Middle frontal gyrus (tissue), 1 donor: Measurements from ENCODE around the gene PMFBP1.

Source experiments
- DNase-seq: peaks from one replicate; pipeline ENCODE4 v3.0.0-alpha.2; 2015; ENCODE audit warnings: low spot score; ENCODE audit errors: extremely low spot score

PMFBP1 gene

GRCh38 chr16:72172105-72173034 is at the start of gene PMFBP1:
TSS of gene PMFBP1 (minus strand) at chr16:72172155. CDS start at chr16:72171208, 947 bp downstream.
- DNase-seq = no peak

GRCh38 chr16:72221630-72222024 is 49.7 kb upstream of the PMFBP1 start:
- no peak for DNase-seq

- DNase-seq = no peak
Measured at GRCh38 chr16:72220875-72221629, 49.1 kb upstream of the PMFBP1 start.

GRCh38 chr16:72219282-72219681 is 47.3 kb upstream of the PMFBP1 start:
- no peak for DNase-seq

GRCh38 chr16:72216767-72217166 is 44.8 kb upstream of the PMFBP1 start:
- no peak for DNase-seq

GRCh38 chr16:72214821-72215220 is 42.9 kb upstream of the PMFBP1 start:
- DNase-seq = no peak

- no peak for DNase-seq
Measured at GRCh38 chr16:72211110-72211509, 39.2 kb upstream of the PMFBP1 start.

GRCh38 chr16:72210555-72210954 is 38.6 kb upstream of the PMFBP1 start:
- no peak for DNase-seq

- no peak for DNase-seq
Measured at GRCh38 chr16:72210072-72210471, 38.1 kb upstream of the PMFBP1 start.

GRCh38 chr16:72206299-72206698 is 34.3 kb upstream of the PMFBP1 start:
- no peak for DNase-seq

GRCh38 chr16:72203401-72203800 is 31.4 kb upstream of the PMFBP1 start:
- DNase-seq = no peak

GRCh38 chr16:72202014-72202413 is 30.1 kb upstream of the PMFBP1 start:
- DNase-seq = no peak

- no peak for DNase-seq
Measured at GRCh38 chr16:72201387-72201786, 29.4 kb upstream of the PMFBP1 start.

GRCh38 chr16:72199761-72200337 is 27.9 kb upstream of the PMFBP1 start:
- DNase-seq = no peak

GRCh38 chr16:72198771-72199201 is 26.8 kb upstream of the PMFBP1 start:
- no peak for DNase-seq

GRCh38 chr16:72198021-72198711 is 26.2 kb upstream of the PMFBP1 start:
- DNase-seq = peak; percentile 76

- DNase-seq = no peak
Measured at GRCh38 chr16:72197545-72197944, 25.6 kb upstream of the PMFBP1 start.

GRCh38 chr16:72195609-72196008 is 23.7 kb upstream of the PMFBP1 start:
- DNase-seq = no peak

- no peak for DNase-seq
Measured at GRCh38 chr16:72191551-72191950, 19.6 kb upstream of the PMFBP1 start.

GRCh38 chr16:72189865-72190371 is 18.0 kb upstream of the PMFBP1 start:
- no peak for DNase-seq

GRCh38 chr16:72188541-72188940 is 16.6 kb upstream of the PMFBP1 start:
- no peak for DNase-seq
